HG03354 (cell line): ENCODE measurements around the gene HIPK1.

Source experiments
- ATAC-seq: cut with Tn5 transposase; IDR thresholded peaks from one replicate; pipeline ENCODE4 v1.9.1; 2021; ENCODE audit warnings: mild to moderate bottlenecking; ENCODE audit not compliant: unreplicated experiment, poor library complexity, severe bottlenecking

Gene HIPK1

GRCh38 chr1:113976609-113977278 lies 47.6 kb downstream of the HIPK1 start:
- ATAC-seq: no peak

- ATAC-seq: no peak
Measured at GRCh38 chr1:113977906-113978305, 48.8 kb downstream of the HIPK1 start.

- ATAC-seq: no peak
Measured at GRCh38 chr1:113978863-113979702, 50.0 kb downstream of the HIPK1 start, which contains the start of gene OLFML3. TSS of gene OLFML3 (plus strand) at chr1:113979474. CDS start at chr1:113979517, 43 bp downstream.

- ATAC-seq: no peak
Measured at GRCh38 chr1:113980110-113980509, 51.0 kb downstream of the HIPK1 start.

- ATAC-seq: no peak
Measured at GRCh38 chr1:113981962-113982931, 53.1 kb downstream of the HIPK1 start.

GRCh38 chr1:113982949-113983348 lies 53.8 kb downstream of the HIPK1 start:
- no peak for ATAC-seq

- no peak for ATAC-seq
Measured at GRCh38 chr1:113983391-113983790, 54.3 kb downstream of the HIPK1 start.

GRCh38 chr1:113983826-113984225 lies 54.7 kb downstream of the HIPK1 start:
- no peak for ATAC-seq

GRCh38 chr1:113984710-113985109 lies 55.6 kb downstream of the HIPK1 start:
- no peak for ATAC-seq

- ATAC-seq: no peak
Measured at GRCh38 chr1:113986802-113987201, 57.7 kb downstream of the HIPK1 start.

GRCh38 chr1:113987259-113987658 lies 58.1 kb downstream of the HIPK1 start:
- no peak for ATAC-seq

GRCh38 chr1:113990530-113990929 lies 61.4 kb downstream of the HIPK1 start:
- ATAC-seq: no peak

GRCh38 chr1:113990961-113991360 lies 61.8 kb downstream of the HIPK1 start:
- no peak for ATAC-seq

GRCh38 chr1:113991467-113991997 lies 62.4 kb downstream of the HIPK1 start:
- ATAC-seq: no peak

- no peak for ATAC-seq
Measured at GRCh38 chr1:113993072-113993471, 63.9 kb downstream of the HIPK1 start.

GRCh38 chr1:113993766-113994165 lies 64.6 kb downstream of the HIPK1 start:
- ATAC-seq: no peak

- no peak for ATAC-seq
Measured at GRCh38 chr1:113995382-113995781, 66.3 kb downstream of the HIPK1 start.

GRCh38 chr1:113998361-113998760 lies 69.2 kb downstream of the HIPK1 start:
- no peak for ATAC-seq

- no peak for ATAC-seq
Measured at GRCh38 chr1:113999233-113999632, 70.1 kb downstream of the HIPK1 start.

GRCh38 chr1:113999799-114000198 lies 70.7 kb downstream of the HIPK1 start:
- ATAC-seq: no peak
